Measurements from ENCODE around the gene ULK4. TPM values are rescaled to one million over a fixed set of nuclear protein-coding genes. Genes with fewer than 3 reads are reported as not detected.
"Not testable (repeated sequence)": the region's sequence is repeated elsewhere in the genome, so short reads cannot be mapped to it uniquely, and the experiment has no call there.

The ULK4 gene
- total RNA-seq, 1 experiment from 2014 or later = 8.7 TPM

DNA sequence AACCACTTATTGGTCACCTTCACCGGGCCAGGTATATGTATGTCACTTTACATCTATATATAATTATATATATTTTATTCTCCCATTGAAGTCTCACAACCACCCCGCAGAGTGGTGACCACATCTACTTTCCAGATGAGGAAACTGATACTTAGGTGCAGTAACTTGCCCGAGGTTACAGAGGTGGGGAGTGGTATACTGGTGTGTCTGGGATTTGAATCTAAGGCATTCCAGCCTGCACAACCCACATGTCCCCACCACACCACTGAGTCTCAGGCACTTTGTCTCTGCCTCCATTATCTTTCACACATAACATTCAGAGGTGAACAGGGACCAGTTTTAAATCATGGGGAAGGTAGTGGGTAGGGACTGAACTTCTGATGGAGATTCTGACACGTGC, 501.2 kb downstream of the ULK4 start:
- no peak for TF ChIP-seq EZH2 (IDR thresholded peaks at IDR 0.05; ENCODE audit: low read depth)
- TF ChIP-seq CTCF (conservative IDR thresholded peaks at IDR 0.05) = no peak
- CTCF ChIA-PET = no interaction called here
- Histone ChIP-seq H3K27ac (no peak overlapping the region), H3K4me3 (no peak overlapping the region), H3K9me2 (ENCODE audit: insufficient read depth) (no peaks in the 10 kb centered on the region), H3K36me3 (ENCODE audit: low read depth) (no peaks in the 10 kb centered on the region), H2AFZ (no peak overlapping the region), H3F3A (ENCODE audit: insufficient read depth, low read depth) (no peaks in the 10 kb centered on the region), H3K79me2 (ENCODE audit: low read depth) (no peaks in the 10 kb centered on the region), H3K4me2 (no peak overlapping the region), H3K27me3 (ENCODE audit: insufficient read depth, low read depth) (no peaks in the 10 kb centered on the region), H3K4me1 (replicated peaks; ENCODE audit: insufficient read depth) (no peaks in the 10 kb centered on the region), H3K9me3 (ENCODE audit: insufficient read depth, low read depth) (no peaks in the 10 kb centered on the region), H4K20me1 (ENCODE audit: insufficient read depth) (no peaks in the 10 kb centered on the region)
- POLR2A ChIA-PET (ENCODE audit: unreplicated experiment) = no interaction called here
- no TSS peak for BruUV-seq (replicated peaks)
- intact Hi-C loops (cut with micrococcal nuclease; ENCODE audit: unreplicated experiment) = no loop called here
- no peak for DNase-seq

DNA sequence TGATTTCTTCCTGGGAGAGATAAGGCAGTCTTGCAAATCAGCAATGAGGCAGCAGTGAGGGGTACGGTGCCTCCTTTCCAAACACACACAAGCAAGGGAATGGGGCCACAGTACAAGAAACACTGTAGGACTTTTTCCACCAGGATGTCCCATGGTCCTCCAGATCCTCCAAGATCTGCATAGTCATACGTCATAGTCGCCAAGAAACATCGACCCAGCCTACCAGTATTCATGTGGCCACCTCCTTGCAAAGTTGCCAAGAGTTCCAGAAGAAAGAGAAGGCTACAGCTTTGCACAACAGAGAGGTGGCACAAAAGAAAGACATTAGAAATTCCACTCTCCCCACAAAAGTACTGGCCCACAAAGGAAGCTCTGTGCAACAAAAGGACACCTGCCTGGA, 504.7 kb downstream of the ULK4 start:
- no TSS peak for BruUV-seq (replicated peaks)

DNA sequence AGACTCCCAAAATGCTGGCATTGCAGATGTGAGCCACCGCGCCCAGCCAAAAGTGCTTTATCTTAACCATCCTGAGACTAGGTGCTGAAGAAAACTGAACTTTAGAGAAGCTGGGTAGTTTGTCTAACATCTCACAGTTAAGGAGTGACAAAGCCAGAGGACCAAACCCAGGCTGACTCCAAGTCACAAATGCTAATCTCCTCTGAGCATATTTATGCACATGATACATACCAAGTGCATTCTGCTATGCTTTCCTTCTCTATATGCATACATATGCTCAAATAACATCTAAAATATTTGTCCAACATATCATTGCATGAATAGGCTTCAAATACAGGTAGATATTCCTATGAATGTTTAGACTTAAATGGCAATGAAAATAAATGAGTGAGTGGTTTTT, 505.7 kb downstream of the ULK4 start:
- no peaks in the 10 kb centered on the region for H3F3A ChIP-seq (ENCODE audit: insufficient read depth, low read depth)
- no peak for TF ChIP-seq EZH2 (IDR thresholded peaks at IDR 0.05; ENCODE audit: low read depth)
- TF ChIP-seq CTCF (conservative IDR thresholded peaks at IDR 0.05) = no peak
- intact Hi-C loops (cut with micrococcal nuclease; ENCODE audit: unreplicated experiment) = no loop called here
- H3K27me3 ChIP-seq (ENCODE audit: insufficient read depth, low read depth) = no peaks in the 10 kb centered on the region
- CTCF ChIA-PET = no interaction called here
- no peak overlapping the region for H3K4me3 ChIP-seq
- no peaks in the 10 kb centered on the region for H4K20me1 ChIP-seq (ENCODE audit: insufficient read depth)
- no peak overlapping the region for H3K4me2 ChIP-seq
- no peaks in the 10 kb centered on the region for H3K9me2 ChIP-seq (ENCODE audit: insufficient read depth)
- H3K4me1 ChIP-seq (replicated peaks; ENCODE audit: insufficient read depth) = no peaks in the 10 kb centered on the region
- H2AFZ ChIP-seq = no peak overlapping the region
- H3K79me2 ChIP-seq (ENCODE audit: low read depth) = no peaks in the 10 kb centered on the region
- no peaks in the 10 kb centered on the region for H3K9me3 ChIP-seq (ENCODE audit: insufficient read depth, low read depth)
- BruUV-seq (replicated peaks) = no TSS peak
- POLR2A ChIA-PET (ENCODE audit: unreplicated experiment) = no interaction called here
- no peak overlapping the region for H3K27ac ChIP-seq
- DNase-seq = no peak
- no peaks in the 10 kb centered on the region for H3K36me3 ChIP-seq (ENCODE audit: low read depth)

More for the DNA sequence above, 504.7 kb downstream of the ULK4 start:
- H3K9me3 ChIP-seq (ENCODE audit: insufficient read depth, low read depth) = no peaks in the 10 kb centered on the region
- intact Hi-C loops (cut with micrococcal nuclease; ENCODE audit: unreplicated experiment) = no loop called here
- H3K4me3 ChIP-seq = no peak overlapping the region
- no peak overlapping the region for H3K4me2 ChIP-seq
- H3K79me2 ChIP-seq (ENCODE audit: low read depth) = no peaks in the 10 kb centered on the region
- no peak overlapping the region for H2AFZ ChIP-seq
- DNase-seq = no peak
- POLR2A ChIA-PET (ENCODE audit: unreplicated experiment) = no interaction called here
- H3K27ac ChIP-seq = no peak overlapping the region
- no peak for TF ChIP-seq CTCF (conservative IDR thresholded peaks at IDR 0.05)
- TF ChIP-seq EZH2 (IDR thresholded peaks at IDR 0.05; ENCODE audit: low read depth) = no peak
- no peaks in the 10 kb centered on the region for H3K4me1 ChIP-seq (replicated peaks; ENCODE audit: insufficient read depth)
- CTCF ChIA-PET = no interaction called here
- H3F3A ChIP-seq (ENCODE audit: insufficient read depth, low read depth) = no peaks in the 10 kb centered on the region
- no peaks in the 10 kb centered on the region for H3K27me3 ChIP-seq (ENCODE audit: insufficient read depth, low read depth)
- no peaks in the 10 kb centered on the region for H4K20me1 ChIP-seq (ENCODE audit: insufficient read depth)
- H3K36me3 ChIP-seq (ENCODE audit: low read depth) = no peaks in the 10 kb centered on the region
- no peaks in the 10 kb centered on the region for H3K9me2 ChIP-seq (ENCODE audit: insufficient read depth)

DNA sequence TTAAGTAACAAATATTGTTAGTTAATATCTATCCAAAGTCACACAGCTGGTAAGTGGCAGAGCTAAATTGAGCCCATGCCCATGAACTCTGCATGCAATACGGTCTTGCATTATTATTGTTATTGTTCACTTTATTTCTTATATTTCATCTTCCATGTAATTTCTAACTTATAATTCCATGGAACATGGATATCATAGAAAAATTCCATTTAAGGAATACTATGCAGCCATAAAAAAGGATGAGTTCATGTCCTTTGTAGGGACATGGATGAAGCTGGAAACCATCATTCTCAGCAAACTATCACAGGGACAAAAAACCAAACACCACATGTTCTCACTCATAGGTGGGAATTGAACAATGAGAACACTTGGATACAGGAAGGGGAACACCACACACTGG, 508.3 kb downstream of the ULK4 start:
- BruUV-seq (replicated peaks); H3F3A ChIP-seq (ENCODE audit: insufficient read depth, low read depth); H3K4me2 ChIP-seq; H2AFZ ChIP-seq; intact Hi-C loops (cut with micrococcal nuclease; ENCODE audit: unreplicated experiment); H3K27ac ChIP-seq; DNase-seq; H3K27me3 ChIP-seq (ENCODE audit: insufficient read depth, low read depth); CTCF ChIA-PET; POLR2A ChIA-PET (ENCODE audit: unreplicated experiment); H3K79me2 ChIP-seq (ENCODE audit: low read depth); H4K20me1 ChIP-seq (ENCODE audit: insufficient read depth); H3K9me2 ChIP-seq (ENCODE audit: insufficient read depth); H3K4me1 ChIP-seq (replicated peaks; ENCODE audit: insufficient read depth); H3K9me3 ChIP-seq (ENCODE audit: insufficient read depth, low read depth); H3K36me3 ChIP-seq (ENCODE audit: low read depth); H3K4me3 ChIP-seq: not testable (repeated sequence)
